Left renal cortex interstitium (tissue), 4 donors: ENCODE measurements around the gene SLC25A20. TPM values are rescaled to one million over a fixed set of nuclear protein-coding genes. Genes with fewer than 3 reads are reported as not detected.
"Not testable (repeated sequence)": the region's sequence is repeated elsewhere in the genome, so short reads cannot be mapped to it uniquely, and the experiment has no call there.

Experiments used
- DNase-seq, 4 donors: peaks; one replicate each; pipeline ENCODE4 v3.0.0-alpha.2; 2013; ENCODE audit warnings: low read depth in 4 of 4, low spot score in 2 of 4, missing footprints in 1 of 4
- polyA plus RNA-seq, 4 donors: library from polyadenylated mRNA; unstranded; fragments of 120-200 nt; gene quantifications; one replicate each; pipeline ENCODE4 v1.2.1, GENCODE V29; 2013; ENCODE audit not compliant: insufficient read length in 4 of 4

SLC25A20 gene
- polyA plus RNA-seq, 4 donors = 16.8 to 20.8 (median 18.2) TPM

DNA sequence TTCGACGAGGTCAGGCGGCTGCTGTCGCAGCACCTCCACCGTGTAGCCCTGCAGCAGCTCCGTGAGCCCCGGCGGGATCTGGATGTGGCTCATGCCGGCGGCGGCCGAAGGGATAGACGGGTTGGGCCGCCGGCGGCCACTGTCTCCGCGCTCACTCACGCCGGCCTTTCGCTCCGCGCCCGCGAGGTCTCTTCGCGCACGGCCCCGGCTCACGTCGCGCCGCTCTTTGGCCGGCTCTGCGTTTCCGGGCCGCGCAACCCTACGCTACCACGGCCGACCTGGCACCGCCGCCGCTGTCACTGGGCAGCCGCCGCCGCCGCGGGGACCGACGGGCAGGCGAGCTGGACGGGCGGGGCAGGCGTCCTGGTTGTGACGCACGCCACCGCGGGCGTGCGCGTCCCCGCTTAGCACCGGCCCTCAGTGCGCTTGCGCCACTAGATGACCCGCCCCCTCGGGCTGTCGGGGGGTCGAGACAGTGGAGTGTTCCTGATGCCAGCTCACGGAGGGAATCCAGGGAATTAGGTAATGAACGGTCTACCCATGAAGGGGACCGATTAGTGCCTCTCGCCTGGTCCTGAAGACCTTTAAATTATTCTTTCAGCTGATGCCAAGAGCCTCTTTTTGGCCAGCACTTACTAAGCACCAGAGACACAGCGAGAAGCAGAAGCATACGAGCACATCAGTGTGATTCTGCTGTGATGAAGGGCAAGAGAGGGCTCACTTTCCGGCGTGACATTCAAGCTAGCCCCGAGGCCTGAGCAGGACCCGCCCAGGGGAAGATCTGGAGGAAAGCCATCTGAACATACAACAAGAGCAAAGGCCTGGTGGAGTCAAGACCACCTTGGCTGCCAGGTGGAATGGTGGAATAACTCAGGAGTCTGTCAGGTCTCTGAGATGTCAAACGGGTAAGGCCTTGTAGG is 50.9 kb downstream of the SLC25A20 start, which contains the start of gene PRKAR2A:
TSS of gene PRKAR2A (minus strand) at position 371 of the 920 bp plus-strand sequence. CDS start at position 93, 278 bp downstream.
- DNase-seq = peak; percentile 74 to 85 (median 78)

DNA sequence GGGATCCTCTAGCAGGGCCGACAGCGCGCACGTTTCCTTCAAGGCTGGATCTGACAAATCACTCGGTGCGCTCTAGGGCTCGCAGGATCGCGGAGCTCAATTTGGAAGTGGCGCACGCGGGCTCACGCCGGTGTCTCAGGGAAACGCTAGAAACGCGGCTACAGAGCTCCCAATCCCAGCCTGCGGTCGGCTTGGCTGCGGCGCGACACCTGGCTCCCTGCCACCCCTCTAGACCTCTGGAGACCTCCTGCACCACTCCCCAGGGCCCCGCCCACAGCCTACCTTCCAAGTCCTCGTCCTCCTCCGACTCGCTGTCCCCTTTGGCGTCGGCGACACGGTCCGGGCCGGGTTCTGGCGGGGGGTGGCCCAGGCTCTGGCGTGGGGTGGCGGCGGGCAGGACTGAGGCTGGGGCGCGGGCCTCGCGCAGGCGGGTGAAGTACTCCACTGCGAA is 51.6 kb downstream of the SLC25A20 start:
- DNase-seq = peak in 3 of 4 donors; percentile 34 to 52 (median 49)

DNA sequence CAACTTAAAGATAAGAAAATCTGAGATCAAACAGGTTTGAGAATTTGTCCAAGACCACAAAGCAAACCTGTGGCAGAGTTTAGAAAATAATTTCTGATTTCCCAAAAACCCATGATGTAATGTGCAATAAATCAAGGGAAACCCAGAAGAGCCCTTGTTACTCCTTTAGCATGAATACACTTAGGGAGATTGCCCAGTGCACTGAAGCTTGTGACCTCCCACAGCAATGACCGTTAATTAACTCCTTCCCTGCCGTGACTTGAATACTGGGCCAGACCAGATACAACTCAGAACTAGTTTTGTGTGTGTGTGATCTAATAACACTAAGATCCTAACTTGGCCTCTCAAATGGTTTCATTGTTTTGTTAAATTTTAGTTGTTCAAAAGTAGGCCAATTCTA is 53.5 kb downstream of the SLC25A20 start:
- no peak for DNase-seq

DNA sequence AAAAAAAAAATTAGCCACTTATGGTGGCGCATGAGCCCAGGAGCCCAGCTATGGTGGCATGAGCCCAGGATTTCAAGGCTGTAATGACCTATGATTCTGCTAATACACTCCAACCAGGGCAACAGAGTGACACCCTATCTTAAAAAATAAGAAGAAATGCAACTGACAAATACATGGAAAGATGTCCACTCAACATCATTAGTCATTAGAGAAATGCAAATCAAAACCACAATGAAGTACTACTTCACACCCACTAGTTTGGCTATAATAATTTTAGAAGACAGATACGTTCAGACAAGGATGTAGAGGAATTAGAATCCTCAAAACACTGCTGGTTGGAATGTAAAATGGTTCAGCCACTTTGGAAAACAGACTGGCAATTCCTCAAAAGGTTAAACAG is 61.5 kb downstream of the SLC25A20 start:
- no peak for DNase-seq

DNA sequence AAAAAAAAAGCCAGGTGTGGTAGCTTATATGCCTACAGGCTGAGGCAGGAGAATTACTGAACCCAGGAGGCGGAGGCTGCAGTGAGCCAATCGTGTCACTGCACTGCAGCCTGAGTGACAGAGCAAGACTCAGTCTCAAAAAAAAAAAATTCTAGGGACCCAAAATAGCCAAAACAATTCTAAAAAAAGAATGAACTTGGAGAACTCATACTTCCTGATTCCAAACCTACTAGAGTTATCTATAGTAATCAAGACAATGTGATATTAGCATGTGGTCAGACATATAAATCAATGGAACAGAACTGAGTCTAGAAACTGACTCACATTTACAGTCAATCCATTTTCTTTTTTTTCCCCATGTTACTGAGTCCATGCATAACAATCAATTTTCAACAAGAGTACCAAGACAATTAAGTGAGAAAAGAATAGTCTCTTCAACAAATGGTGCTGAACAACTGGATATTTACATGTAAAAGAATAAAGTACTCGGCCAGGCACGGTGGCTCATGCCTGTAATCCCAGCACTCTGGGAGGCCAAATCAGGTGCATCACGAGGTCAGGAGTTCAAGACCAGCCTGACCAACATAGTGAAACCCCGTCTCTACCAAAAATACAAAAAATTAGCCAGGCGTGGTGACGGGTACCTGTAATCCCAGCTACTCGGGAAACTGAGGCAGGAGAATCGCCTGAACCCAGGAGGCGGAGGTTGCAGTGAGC is 62.9 kb downstream of the SLC25A20 start:
- no peak for DNase-seq

DNA sequence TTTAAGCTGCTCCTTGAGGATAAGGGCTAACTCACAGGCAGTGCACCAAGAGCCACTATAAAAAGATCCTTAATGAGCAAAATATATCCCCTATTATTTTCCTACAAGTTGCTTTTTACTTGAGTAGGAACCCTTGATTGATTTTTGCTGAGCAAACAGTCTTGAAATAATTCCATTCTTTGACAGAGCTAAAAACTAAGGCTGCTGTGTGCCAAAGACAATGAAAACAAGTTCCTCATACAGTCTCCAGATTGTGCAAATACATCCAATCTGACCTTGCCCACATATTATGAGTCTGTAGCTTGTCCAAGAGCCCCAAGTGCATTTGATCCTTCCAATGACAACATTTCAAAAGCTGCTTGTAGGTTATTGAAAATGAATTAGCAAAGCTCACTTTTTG is 66.0 kb downstream of the SLC25A20 start:
- DNase-seq = no peak

- no peak for DNase-seq
Observed at GRCh38 chr3:48830715-48831114, 68.0 kb downstream of the SLC25A20 start.

GRCh38 chr3:48829525-48829924 is 69.2 kb downstream of the SLC25A20 start:
- not testable (repeated sequence) for DNase-seq

GRCh38 chr3:48827874-48828273 is 70.8 kb downstream of the SLC25A20 start:
- not testable (repeated sequence) for DNase-seq

DNA sequence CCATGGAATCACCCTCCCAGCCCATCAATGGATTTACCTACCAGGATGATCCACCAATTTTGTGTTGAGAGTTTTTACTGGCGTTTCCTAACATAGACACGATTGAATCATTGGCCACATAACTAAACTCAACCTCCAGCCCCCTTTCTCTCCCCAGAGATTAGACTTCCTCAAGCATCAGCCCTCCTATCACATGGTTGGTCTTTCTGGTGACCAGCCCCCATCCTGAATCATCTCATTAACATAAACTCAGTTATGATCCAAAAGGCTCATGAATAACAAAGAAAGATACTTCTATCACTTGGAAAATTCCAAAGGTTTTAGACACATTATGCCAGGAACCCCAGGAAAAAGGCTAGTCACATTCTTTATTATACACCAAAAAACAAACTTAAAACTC is 72.2 kb downstream of the SLC25A20 start:
- no peak for DNase-seq

GRCh38 chr3:48820612-48821324 is 77.9 kb downstream of the SLC25A20 start:
- DNase-seq = peak in 1 of 4 donors; percentile 23

- DNase-seq = no peak
Observed at GRCh38 chr3:48819234-48820221, 79.2 kb downstream of the SLC25A20 start.

- no peak for DNase-seq
Observed at GRCh38 chr3:48811524-48811923, 87.2 kb downstream of the SLC25A20 start.

Other genes starting within 250 kb of the SLC25A20 start
- 1 to 10 TPM in 2 of 4 donors, under 1 TPM in 2; 0.67 to 1.4 (median 1.1) TPM for gene CELSR3, start 236.0 kb downstream of the SLC25A20 start, polyA plus RNA-seq
- 10 to 100 TPM; 14.3 to 24.0 (median 20.5) TPM for gene NCKIPSD, start 213.0 kb downstream of the SLC25A20 start, polyA plus RNA-seq
- 100 to 1,000 TPM; 182 to 311 (median 218) TPM for gene IP6K2, start 181.7 kb downstream of the SLC25A20 start, polyA plus RNA-seq
- gene PRKAR2A, start 51.0 kb downstream of the SLC25A20 start, polyA plus RNA-seq = 10 to 100 TPM; 38.3 to 47.7 (median 42.8) TPM
- 10 to 100 TPM; 57.0 to 99.7 (median 78.8) TPM for gene ARIH2, start 20.0 kb upstream of the SLC25A20 start, polyA plus RNA-seq
- gene P4HTM, start 91.4 kb upstream of the SLC25A20 start, polyA plus RNA-seq = 10 to 100 TPM; 44.9 to 55.0 (median 50.2) TPM
- gene WDR6, start 108.5 kb upstream of the SLC25A20 start, polyA plus RNA-seq = 100 to 1,000 TPM; 155 to 242 (median 204) TPM
- 10 to 100 TPM; 71.4 to 77.9 (median 74.9) TPM for gene DALRD3, start 119.7 kb upstream of the SLC25A20 start, polyA plus RNA-seq
- gene NDUFAF3, start 123.2 kb upstream of the SLC25A20 start, polyA plus RNA-seq = 10 to 100 TPM; 60.5 to 91.6 (median 74.7) TPM
- gene IMPDH2, start 130.5 kb upstream of the SLC25A20 start, polyA plus RNA-seq = 100 to 1,000 TPM; 206 to 227 (median 217) TPM
- gene QRICH1, start 195.2 kb upstream of the SLC25A20 start, polyA plus RNA-seq = 10 to 100 TPM; 77.5 to 97.9 (median 82.8) TPM
- gene QARS1, start 205.9 kb upstream of the SLC25A20 start, polyA plus RNA-seq = 100 to 1,000 TPM; 286 to 312 (median 308) TPM
- 10 to 100 TPM; 55.2 to 63.2 (median 59.1) TPM for gene USP19, start 221.9 kb upstream of the SLC25A20 start, polyA plus RNA-seq
- 100 to 1,000 TPM; 362 to 429 (median 394) TPM for gene LAMB2, start 234.2 kb upstream of the SLC25A20 start, polyA plus RNA-seq